KMS-11 (cell line): Measurements from ENCODE around the gene CBR3.
"Not testable (repeated sequence)": the region's sequence is repeated elsewhere in the genome, so short reads cannot be mapped to it uniquely, and the experiment has no call there.

Source experiments
- H2AFZ ChIP-seq: fragments of 200-600 bp; sonication (generic); 2 replicates; pipeline ENCODE4 v1.6.1; 2016; ENCODE audit warnings: antibody characterized with exemption, mixed run types, low read depth
- H3K27ac ChIP-seq: fragments of 200-600 bp; sonication (generic); 2 replicates; pipeline ENCODE4 v1.6.1; 2016; ENCODE audit warnings: mild to moderate bottlenecking, mixed run types
- H3K27me3 ChIP-seq: fragments of 200-600 bp; sonication (generic); 2 replicates; pipeline ENCODE4 v1.6.1; 2017; ENCODE audit warnings: mild to moderate bottlenecking, low read depth, mixed run types, moderate library complexity; ENCODE audit not compliant: insufficient read depth
- H3K36me3 ChIP-seq: fragments of 200-600 bp; sonication (generic); 2 replicates; pipeline ENCODE4 v1.6.1; 2017; ENCODE audit warnings: mild to moderate bottlenecking, mixed run types; ENCODE audit not compliant: insufficient read depth
- H3K4me1 ChIP-seq: fragments of 200-600 bp; sonication (generic); 2 replicates; pipeline ENCODE4 v1.6.1; 2016; ENCODE audit warnings: mild to moderate bottlenecking, low read depth, mixed run types; ENCODE audit not compliant: poor library complexity, severe bottlenecking
- H3K4me2 ChIP-seq: fragments of 200-600 bp; sonication (generic); 2 replicates; pipeline ENCODE4 v1.7.0; 2016; ENCODE audit warnings: mild to moderate bottlenecking, mixed run types
- H3K4me3 ChIP-seq: fragments of 200-600 bp; sonication (generic); IDR thresholded peaks from 2 replicates; pipeline ENCODE4 v1.6.1; 2017; ENCODE audit warnings: low read depth, low read length, mixed read lengths; ENCODE audit not compliant: insufficient read depth
- H3K79me2 ChIP-seq: fragments of 200-600 bp; sonication (generic); 2 replicates; pipeline ENCODE4 v1.6.1; 2016; ENCODE audit warnings: low read depth, mixed run types; ENCODE audit not compliant: insufficient read depth
- H3K9ac ChIP-seq: fragments of 200-600 bp; sonication (generic); 2 replicates; pipeline ENCODE4 v1.6.1; 2016; ENCODE audit warnings: mild to moderate bottlenecking, mixed run types
- H4K20me1 ChIP-seq: fragments of 200-600 bp; sonication (generic); 2 replicates; pipeline ENCODE4 v1.6.1; 2016; ENCODE audit warnings: mild to moderate bottlenecking, mixed run types; ENCODE audit not compliant: insufficient read depth
- TF ChIP-seq, protein P1 (sequence below): fragments of 200-600 bp; sonication (generic); conservative IDR thresholded peaks from 2 replicates; pipeline ENCODE4 v1.6.1; 2017; ENCODE audit warnings: low read depth, mild to moderate bottlenecking, antibody characterized with exemption, low read length, moderate library complexity, mixed read lengths

Gene CBR3

DNA sequence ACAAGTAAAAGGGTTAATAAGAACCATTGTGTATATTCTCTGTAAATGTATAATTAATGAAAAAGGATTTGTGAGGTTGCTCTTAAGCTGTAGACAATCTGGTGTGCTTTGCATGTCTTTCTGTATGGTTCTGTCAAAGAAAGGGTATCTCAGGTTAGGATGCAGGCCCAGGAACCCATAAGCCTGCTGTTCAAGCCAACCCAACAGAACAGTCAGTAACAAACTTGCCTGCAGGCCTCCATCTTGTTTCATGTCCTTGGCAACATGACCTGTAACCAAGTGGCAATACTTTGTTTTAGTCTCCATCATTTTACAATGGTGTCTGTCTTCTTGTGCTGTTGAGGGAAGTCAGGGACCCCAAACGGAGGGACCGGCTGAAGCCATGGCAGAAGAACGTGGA is 35.9 kb upstream of the CBR3 start:
- no peaks in the 10 kb centered on the region for H3K36me3 ChIP-seq
- no peaks in the 10 kb centered on the region for H4K20me1 ChIP-seq
- no peak overlapping the region for H3K27ac ChIP-seq
- H3K4me2 ChIP-seq: no peak overlapping the region; the same call in 1 of the 2 replicates
- no peaks in the 10 kb centered on the region for H3K27me3 ChIP-seq
- H2AFZ ChIP-seq: no peak overlapping the region
- no peaks in the 10 kb centered on the region for H3K79me2 ChIP-seq
- H3K4me3 ChIP-seq: no peak overlapping the region
- no peak overlapping the region for H3K9ac ChIP-seq
- TF ChIP-seq, protein P1, sequence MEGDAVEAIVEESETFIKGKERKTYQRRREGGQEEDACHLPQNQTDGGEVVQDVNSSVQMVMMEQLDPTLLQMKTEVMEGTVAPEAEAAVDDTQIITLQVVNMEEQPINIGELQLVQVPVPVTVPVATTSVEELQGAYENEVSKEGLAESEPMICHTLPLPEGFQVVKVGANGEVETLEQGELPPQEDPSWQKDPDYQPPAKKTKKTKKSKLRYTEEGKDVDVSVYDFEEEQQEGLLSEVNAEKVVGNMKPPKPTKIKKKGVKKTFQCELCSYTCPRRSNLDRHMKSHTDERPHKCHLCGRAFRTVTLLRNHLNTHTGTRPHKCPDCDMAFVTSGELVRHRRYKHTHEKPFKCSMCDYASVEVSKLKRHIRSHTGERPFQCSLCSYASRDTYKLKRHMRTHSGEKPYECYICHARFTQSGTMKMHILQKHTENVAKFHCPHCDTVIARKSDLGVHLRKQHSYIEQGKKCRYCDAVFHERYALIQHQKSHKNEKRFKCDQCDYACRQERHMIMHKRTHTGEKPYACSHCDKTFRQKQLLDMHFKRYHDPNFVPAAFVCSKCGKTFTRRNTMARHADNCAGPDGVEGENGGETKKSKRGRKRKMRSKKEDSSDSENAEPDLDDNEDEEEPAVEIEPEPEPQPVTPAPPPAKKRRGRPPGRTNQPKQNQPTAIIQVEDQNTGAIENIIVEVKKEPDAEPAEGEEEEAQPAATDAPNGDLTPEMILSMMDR: no peak
- H3K4me1 ChIP-seq: peaks cover 21% of the 10 kb centered on the region

DNA sequence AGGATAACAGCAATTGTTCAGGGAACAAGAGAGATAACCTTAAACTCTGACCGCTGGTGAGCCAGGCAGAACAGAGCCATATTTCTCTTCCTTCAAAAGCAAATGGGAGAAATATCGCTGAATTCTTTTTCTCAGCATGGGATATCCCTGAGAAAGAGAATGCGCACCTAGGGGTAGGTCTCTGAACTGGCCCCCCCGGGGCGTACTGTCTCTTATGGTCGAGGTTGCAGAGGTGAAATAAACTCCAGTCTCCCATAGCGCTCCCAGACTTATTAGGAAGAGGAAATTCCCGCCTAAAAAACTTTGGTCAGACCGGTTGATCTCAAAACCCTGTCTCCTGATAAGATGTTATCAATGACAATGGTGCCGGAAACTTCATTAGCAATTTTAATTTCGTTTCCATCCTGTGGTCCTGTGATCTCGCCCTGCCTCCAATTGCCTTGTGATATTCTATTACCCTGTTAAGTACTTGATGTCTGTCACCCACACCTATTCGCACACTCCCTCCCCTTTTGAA is 35.1 kb upstream of the CBR3 start:
- H3K36me3 ChIP-seq, H2AFZ ChIP-seq, H4K20me1 ChIP-seq, H3K79me2 ChIP-seq, H3K27me3 ChIP-seq, H3K9ac ChIP-seq, H3K4me3 ChIP-seq: not testable (repeated sequence)
- Histone ChIP-seq H3K4me2 (peak overlapping the region; percentile 64; the same call in 1 of the 2 replicates), H3K27ac (peak overlapping the region; percentile 53; the same call in 1 of the 2 replicates), H3K4me1 (peaks cover 21% of the 10 kb centered on the region)

DNA sequence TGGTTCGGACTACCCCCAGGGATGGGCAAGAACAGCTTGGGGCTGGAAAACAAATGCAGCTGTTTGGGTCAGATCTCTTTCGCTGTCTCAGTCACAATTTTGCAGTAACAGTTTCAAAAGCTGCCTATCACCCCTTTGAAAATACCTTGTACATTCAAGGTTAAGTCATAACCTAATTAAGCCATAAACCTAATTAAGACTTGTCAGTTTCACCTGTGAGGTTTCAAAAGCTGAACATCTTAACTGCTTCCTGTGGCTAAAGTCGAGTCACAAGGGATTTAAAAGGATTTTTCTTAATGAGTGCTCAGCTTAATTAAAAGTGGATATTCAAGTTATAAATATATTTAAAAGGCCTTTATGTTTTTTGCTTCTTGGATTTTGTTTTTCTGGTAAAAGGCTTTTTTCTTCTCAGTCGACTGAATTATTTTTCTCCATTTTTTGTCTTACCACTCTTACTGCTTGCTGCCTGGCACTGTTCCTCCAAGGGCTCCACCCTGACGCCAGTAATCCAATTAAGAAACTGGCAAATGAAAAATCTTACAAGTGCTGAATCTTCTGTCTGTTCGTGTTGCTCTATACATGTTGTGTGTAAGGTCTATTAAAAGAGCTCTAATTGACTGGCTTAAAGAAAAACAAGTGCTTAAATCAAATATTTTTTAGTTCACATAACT is 33.8 kb upstream of the CBR3 start:
- no peak overlapping the region for H3K4me3 ChIP-seq
- no peaks in the 10 kb centered on the region for H3K36me3 ChIP-seq
- peaks cover 21% of the 10 kb centered on the region for H3K4me1 ChIP-seq
- H3K4me2 ChIP-seq: peak overlapping the region; percentile 64
- H4K20me1 ChIP-seq: no peaks in the 10 kb centered on the region
- peak overlapping the region; percentile 53 for H3K27ac ChIP-seq
- H3K9ac ChIP-seq: peak overlapping the region; percentile 22; the same call in 1 of the 2 replicates
- H3K27me3 ChIP-seq: no peaks in the 10 kb centered on the region
- H3K79me2 ChIP-seq: no peaks in the 10 kb centered on the region
- TF ChIP-seq, protein P1: no peak
- H2AFZ ChIP-seq: peak overlapping the region; percentile 46; the same call in 1 of the 2 replicates

DNA sequence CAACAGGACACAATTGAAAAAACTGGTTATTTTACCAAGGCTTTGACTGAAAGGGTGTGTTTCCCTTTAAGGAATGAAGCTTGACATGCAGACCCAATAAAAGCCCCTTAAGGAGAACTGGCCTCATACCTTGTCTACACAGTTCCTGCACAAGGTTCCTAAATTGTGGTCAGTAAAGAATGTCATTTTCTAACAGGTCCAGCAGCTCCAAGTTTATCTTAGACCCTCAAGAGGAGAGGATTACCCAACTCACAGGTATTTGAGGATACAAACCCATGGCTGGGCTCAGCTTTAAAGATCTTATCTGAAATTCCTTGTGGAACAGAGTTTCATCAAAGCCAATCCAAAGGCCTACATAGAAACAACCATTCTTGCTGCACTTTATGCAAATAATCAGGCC is 31.4 kb upstream of the CBR3 start:
- H3K9ac ChIP-seq: no peak overlapping the region
- TF ChIP-seq, protein P1: no peak
- no peak overlapping the region for H3K27ac ChIP-seq
- H3K4me2 ChIP-seq: no peak overlapping the region
- H3K79me2 ChIP-seq: no peaks in the 10 kb centered on the region
- no peaks in the 10 kb centered on the region for H3K27me3 ChIP-seq
- H3K4me1 ChIP-seq: peaks cover 21% of the 10 kb centered on the region
- no peak overlapping the region for H2AFZ ChIP-seq
- no peaks in the 10 kb centered on the region for H3K36me3 ChIP-seq
- H3K4me3 ChIP-seq: no peak overlapping the region
- no peaks in the 10 kb centered on the region for H4K20me1 ChIP-seq
